ENCODE results near the gene IQGAP1. TPM values are rescaled to one million over a fixed set of nuclear protein-coding genes. Genes with fewer than 3 reads are reported as not detected.

Gene IQGAP1
- total and polyA plus RNA-seq, 9 of the 15 experiments (the other 6 are each of a cell fraction or from before 2014, with no cell fraction given) = 37.6 to 143 (median 77.7) TPM

DNA sequence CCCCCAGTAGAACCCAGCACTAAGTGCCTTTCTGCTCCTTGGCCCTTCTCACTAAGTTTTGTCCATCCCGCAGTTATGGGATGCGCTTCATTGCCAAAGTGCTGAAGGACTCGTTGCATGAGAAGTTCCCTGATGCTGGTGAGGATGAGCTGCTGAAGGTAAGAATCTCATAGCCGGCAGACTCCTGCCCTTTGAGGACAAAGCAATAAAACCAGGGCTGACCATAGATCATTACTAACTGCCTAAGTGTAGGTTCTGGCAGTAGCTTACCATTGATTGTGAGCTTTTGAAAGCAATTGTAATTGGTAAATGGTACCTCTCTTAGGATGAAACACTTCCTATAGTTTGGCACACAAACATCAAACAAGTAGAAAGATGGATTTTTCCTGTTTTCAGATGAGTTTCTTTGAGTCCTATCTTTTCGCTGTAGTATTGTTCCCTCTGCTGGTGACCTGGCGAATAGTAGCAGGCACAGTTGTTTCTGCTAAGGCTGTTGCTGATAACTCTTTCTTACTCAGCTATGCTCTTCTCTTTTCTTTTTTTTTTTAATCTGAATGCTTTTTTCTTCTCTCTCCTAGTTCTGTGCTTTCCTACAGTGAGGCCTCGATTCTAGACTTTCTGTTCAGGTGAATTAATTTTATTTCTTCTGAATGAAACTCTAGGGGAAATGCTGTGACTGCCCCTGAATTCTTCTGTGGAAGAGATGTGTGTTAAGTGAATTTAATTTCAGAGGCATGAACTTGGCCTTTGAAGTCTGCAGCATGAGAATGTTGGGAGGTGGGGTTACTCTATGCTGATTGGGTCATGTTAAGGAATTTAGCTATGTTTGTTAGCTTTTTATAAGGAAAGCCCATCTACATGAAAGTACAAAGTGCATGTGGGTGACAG is 94.3 kb downstream of the IQGAP1 start (continued):
- TF ChIP-seq, protein P1, sequence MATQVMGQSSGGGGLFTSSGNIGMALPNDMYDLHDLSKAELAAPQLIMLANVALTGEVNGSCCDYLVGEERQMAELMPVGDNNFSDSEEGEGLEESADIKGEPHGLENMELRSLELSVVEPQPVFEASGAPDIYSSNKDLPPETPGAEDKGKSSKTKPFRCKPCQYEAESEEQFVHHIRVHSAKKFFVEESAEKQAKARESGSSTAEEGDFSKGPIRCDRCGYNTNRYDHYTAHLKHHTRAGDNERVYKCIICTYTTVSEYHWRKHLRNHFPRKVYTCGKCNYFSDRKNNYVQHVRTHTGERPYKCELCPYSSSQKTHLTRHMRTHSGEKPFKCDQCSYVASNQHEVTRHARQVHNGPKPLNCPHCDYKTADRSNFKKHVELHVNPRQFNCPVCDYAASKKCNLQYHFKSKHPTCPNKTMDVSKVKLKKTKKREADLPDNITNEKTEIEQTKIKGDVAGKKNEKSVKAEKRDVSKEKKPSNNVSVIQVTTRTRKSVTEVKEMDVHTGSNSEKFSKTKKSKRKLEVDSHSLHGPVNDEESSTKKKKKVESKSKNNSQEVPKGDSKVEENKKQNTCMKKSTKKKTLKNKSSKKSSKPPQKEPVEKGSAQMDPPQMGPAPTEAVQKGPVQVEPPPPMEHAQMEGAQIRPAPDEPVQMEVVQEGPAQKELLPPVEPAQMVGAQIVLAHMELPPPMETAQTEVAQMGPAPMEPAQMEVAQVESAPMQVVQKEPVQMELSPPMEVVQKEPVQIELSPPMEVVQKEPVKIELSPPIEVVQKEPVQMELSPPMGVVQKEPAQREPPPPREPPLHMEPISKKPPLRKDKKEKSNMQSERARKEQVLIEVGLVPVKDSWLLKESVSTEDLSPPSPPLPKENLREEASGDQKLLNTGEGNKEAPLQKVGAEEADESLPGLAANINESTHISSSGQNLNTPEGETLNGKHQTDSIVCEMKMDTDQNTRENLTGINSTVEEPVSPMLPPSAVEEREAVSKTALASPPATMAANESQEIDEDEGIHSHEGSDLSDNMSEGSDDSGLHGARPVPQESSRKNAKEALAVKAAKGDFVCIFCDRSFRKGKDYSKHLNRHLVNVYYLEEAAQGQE (IDR thresholded peaks at IDR 0.05; ENCODE audit: borderline replicate concordance) = peak; percentile 90
- TF ChIP-seq, protein P1 (CRISPR knock-in tag; IDR thresholded peaks at IDR 0.05; ENCODE audit: low read depth) = no peak
- no peak for TF ChIP-seq SUPT5H (IDR thresholded peaks at IDR 0.05)
- no peak for TF ChIP-seq NR2C1 (IDR thresholded peaks at IDR 0.05)
- TF ChIP-seq NR2C1 (tag; IDR thresholded peaks at IDR 0.05) = peak; percentile 14; the same call in 1 of the 2 replicates
- TF ChIP-seq EP300 (IDR thresholded peaks at IDR 0.05; ENCODE audit: low read length) = 0 out of 2 replicates have a peak, but pooled peaks have one; percentile 3
- no peak for TF ChIP-seq TCF3 (CRISPR knock-in tag; IDR thresholded peaks at IDR 0.05)
- TF ChIP-seq, protein P2, sequence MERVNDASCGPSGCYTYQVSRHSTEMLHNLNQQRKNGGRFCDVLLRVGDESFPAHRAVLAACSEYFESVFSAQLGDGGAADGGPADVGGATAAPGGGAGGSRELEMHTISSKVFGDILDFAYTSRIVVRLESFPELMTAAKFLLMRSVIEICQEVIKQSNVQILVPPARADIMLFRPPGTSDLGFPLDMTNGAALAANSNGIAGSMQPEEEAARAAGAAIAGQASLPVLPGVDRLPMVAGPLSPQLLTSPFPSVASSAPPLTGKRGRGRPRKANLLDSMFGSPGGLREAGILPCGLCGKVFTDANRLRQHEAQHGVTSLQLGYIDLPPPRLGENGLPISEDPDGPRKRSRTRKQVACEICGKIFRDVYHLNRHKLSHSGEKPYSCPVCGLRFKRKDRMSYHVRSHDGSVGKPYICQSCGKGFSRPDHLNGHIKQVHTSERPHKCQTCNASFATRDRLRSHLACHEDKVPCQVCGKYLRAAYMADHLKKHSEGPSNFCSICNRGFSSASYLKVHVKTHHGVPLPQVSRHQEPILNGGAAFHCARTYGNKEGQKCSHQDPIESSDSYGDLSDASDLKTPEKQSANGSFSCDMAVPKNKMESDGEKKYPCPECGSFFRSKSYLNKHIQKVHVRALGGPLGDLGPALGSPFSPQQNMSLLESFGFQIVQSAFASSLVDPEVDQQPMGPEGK (CRISPR knock-in tag; IDR thresholded peaks at IDR 0.05; ENCODE audit: borderline replicate concordance) = no peak
- TF ChIP-seq, protein P3, sequence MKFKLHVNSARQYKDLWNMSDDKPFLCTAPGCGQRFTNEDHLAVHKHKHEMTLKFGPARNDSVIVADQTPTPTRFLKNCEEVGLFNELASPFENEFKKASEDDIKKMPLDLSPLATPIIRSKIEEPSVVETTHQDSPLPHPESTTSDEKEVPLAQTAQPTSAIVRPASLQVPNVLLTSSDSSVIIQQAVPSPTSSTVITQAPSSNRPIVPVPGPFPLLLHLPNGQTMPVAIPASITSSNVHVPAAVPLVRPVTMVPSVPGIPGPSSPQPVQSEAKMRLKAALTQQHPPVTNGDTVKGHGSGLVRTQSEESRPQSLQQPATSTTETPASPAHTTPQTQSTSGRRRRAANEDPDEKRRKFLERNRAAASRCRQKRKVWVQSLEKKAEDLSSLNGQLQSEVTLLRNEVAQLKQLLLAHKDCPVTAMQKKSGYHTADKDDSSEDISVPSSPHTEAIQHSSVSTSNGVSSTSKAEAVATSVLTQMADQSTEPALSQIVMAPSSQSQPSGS (CRISPR knock-in tag; IDR thresholded peaks at IDR 0.05) = no peak
